Activated T-cell treated with anti-CD3 and anti-CD28 coated beads for 48 hours (primary cell): ENCODE results near the gene SLC7A9.

Experiments
- DNase-seq: peaks from one replicate; pipeline ENCODE4 v3.0.0-alpha.2; 2020; ENCODE audit warnings: low read depth

SLC7A9 gene

GRCh38 chr19:32828643-32829344, 40.8 kb downstream of the SLC7A9 start:
- no peak for DNase-seq

- DNase-seq: no peak
Measured at GRCh38 chr19:32828139-32828538, 41.4 kb downstream of the SLC7A9 start.

GRCh38 chr19:32824916-32825608, 44.5 kb downstream of the SLC7A9 start:
- DNase-seq: no peak

GRCh38 chr19:32824191-32824751, 45.3 kb downstream of the SLC7A9 start:
- DNase-seq: no peak

- no peak for DNase-seq
Measured at GRCh38 chr19:32823747-32824102, 45.8 kb downstream of the SLC7A9 start.

- DNase-seq: no peak
Measured at GRCh38 chr19:32822916-32823746, 46.4 kb downstream of the SLC7A9 start.

- no peak for DNase-seq
Measured at GRCh38 chr19:32819419-32820400, 49.9 kb downstream of the SLC7A9 start.

GRCh38 chr19:32818536-32818935, 51.0 kb downstream of the SLC7A9 start:
- no peak for DNase-seq

GRCh38 chr19:32817569-32818476, 51.7 kb downstream of the SLC7A9 start:
- DNase-seq: no peak

- DNase-seq: no peak
Measured at GRCh38 chr19:32816555-32817099, 52.9 kb downstream of the SLC7A9 start.

GRCh38 chr19:32814624-32815023, 54.9 kb downstream of the SLC7A9 start:
- no peak for DNase-seq

GRCh38 chr19:32813862-32814425, 55.6 kb downstream of the SLC7A9 start:
- no peak for DNase-seq

GRCh38 chr19:32812571-32812970, 57.0 kb downstream of the SLC7A9 start:
- no peak for DNase-seq

- DNase-seq: no peak
Measured at GRCh38 chr19:32812036-32812435, 57.5 kb downstream of the SLC7A9 start.

GRCh38 chr19:32811151-32811550, 58.4 kb downstream of the SLC7A9 start:
- no peak for DNase-seq

- DNase-seq: no peak
Measured at GRCh38 chr19:32810452-32810851, 59.1 kb downstream of the SLC7A9 start.

- no peak for DNase-seq
Measured at GRCh38 chr19:32809754-32810153, 59.8 kb downstream of the SLC7A9 start.

- DNase-seq: no peak
Measured at GRCh38 chr19:32809254-32809653, 60.3 kb downstream of the SLC7A9 start.

GRCh38 chr19:32808236-32808635, 61.3 kb downstream of the SLC7A9 start:
- DNase-seq: no peak

GRCh38 chr19:32802840-32803239, 66.7 kb downstream of the SLC7A9 start:
- DNase-seq: no peak
